Stimulated activated CD4-positive, alpha-beta T cell treated with anti-CD3 and anti-CD28 coated beads, Interleukin-15, amount 100 ng/mL, for 48 hours (primary cell): ENCODE measurements around the gene RTTN.
"Not testable (repeated sequence)": the region's sequence is repeated elsewhere in the genome, so short reads cannot be mapped to it uniquely, and the experiment has no call there.

Experiments
- DNase-seq, 2 donors: peaks; one replicate each; pipeline ENCODE4 v3.0.0-alpha.2; 2020; ENCODE audit warnings: low read depth in 2 of 2

The RTTN gene

DNA sequence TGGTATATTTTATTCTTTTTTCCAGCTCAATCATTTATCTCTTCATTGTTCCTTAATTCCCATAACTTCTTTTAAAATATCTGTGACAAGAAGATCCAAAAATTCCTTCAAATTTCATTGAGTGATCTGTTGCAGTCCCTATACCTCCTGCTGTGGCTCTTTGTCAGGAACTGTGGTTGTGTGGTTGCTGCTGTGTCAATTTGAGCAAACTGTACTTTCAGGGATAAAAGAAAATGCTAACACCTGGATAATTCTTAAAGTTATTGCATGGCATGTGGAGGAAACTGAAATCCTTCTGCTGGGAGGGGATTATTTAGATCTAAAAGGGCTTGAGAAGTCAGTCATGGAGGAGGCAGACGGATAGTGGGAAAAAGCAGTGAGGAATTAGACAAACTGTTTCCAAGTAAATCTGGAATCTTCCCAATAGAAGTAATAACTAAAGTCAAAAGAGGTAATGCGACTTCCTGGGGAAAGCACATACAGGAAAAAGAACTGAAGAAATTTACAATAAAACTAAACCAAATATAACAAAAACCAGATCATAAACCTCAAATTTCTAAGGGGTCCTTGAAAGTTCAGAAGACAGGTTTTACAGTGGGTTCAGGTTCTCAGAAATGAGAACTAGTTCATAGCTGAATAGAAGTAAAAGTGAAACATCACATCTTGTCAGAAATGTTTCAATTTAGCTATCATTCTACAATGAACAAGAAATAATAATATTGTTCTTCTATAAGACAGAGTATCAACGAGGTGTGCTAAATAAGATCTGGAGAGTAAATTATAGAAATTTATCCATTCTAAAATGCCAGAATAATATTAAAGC lies 224.3 kb downstream of the RTTN start:
- no peak for DNase-seq

DNA sequence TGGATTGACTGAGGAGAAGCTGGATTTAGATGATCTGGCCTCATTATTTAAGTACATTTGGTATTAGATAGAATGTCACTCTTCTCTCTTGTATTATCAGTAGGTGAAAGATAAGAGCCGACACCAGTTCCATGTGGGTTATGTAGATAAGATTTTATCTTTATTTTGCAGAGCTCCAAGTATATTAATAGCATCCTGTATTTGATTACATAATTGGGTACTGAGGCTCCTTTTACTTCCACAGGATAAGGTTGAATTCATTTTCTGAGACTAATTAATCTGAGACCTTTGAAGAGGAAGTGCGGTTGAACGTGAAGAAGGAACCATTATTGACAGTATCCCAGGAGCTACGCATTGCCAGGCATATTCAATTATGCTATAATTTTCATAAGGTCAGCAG lies 225.0 kb downstream of the RTTN start:
- DNase-seq, result no peak

DNA sequence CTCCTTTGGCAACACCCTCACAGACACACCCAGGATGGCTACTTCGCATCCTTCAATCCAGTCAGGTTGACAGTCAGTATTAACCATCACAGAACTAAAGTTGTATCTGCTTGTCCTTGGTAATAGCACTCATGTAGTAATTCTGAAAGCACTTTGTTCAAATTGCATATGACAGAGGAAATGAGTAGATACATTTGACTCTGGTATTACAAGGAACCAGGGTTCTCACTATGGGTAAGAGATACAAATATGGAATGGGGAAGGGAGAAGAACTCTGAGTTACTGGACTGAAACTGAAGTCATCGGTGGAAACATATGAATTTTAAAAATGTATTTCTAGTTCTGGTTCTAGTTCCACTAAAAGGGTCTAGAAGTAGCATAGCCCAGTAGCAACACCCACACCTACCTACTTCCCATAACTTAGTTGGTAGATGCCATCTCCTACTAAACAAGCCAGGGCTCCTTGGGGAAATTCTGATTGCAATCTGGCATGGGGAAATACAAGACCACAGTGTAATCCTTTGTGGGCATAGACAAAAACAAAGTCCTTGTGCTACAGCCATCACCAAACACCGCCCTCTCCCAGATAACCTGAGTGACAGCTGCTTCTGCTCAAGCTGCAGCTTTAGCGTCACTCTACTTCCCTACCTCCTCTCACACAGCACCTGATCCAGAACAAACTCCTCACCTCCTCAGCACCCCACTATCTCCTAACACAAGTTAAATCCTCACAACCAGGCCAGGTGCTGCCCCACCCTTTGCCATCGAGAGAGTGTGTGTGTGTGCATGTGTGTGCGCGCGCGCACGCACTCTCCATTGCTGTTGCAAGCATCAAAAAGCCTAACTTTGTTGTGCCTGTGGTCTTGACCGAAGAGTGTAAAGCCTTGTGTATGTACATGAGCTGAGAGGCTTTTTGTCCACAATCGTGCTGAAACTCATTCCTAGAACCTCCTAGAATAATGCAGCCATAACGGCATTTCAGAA lies 226.5 kb downstream of the RTTN start:
- no peak for DNase-seq

DNA sequence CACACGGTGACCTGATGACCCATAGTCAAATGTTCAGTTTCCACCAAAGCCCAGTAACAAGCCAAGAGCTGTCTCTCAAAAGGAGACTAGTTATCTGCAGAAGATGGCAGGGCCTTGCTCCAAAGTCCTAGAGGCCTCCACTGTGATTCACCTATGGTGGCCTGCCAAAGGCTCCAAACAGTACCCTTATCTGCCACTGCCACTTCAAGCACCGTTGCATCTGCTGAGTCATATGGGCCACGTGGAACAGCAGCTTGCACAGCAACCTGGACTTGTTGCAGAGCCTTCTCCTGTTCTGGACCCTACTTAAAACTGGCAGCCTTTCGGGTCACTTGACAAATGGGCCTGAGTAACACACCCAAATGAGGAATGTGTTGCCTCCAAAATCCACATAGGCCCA lies 230.2 kb downstream of the RTTN start:
- not testable (repeated sequence) for DNase-seq

DNA sequence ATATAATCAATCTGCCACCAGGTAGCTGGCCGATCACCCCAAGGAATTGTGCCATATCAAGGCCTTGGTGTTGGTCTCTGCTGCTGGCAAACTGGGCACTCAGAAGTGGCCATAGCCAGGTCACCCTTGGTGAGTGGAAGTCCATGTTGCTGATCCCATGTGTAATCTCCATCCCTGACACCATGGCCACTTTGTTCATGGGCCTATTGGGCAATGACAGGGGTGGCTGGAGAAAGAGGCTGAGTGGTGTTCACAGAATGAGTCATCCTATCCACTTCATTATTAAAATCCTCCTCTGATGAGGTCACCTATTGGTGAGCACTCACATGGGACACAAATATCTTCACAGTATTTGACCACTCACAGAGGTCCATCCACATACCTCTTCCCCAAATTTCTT lies 231.1 kb downstream of the RTTN start:
- DNase-seq, result no peak

- no peak for DNase-seq
Observed at GRCh38 chr18:69969491-69969890, 236.0 kb downstream of the RTTN start.

DNA sequence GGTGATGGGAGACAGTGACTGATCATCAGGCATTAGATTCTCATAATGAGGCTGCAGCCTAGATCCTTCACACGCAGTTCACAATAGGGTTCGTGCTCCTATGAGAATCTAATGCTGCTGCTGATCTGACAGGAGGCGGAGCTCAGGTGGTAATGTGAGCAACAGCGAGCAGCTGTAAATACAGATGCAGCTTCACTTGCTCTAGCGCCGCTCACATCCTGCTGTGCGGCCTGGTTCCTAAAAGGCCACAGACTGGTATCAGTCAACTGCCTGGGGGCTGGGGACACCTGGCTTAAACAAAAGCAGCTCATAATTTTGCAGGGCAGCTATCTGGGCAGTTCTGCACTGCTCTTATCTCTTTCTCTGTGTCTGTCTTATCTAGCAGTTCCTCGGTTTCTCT lies 237.4 kb downstream of the RTTN start:
- no peak for DNase-seq

GRCh38 chr18:69963196-69963595 lies 242.3 kb downstream of the RTTN start:
- DNase-seq, result no peak

DNA sequence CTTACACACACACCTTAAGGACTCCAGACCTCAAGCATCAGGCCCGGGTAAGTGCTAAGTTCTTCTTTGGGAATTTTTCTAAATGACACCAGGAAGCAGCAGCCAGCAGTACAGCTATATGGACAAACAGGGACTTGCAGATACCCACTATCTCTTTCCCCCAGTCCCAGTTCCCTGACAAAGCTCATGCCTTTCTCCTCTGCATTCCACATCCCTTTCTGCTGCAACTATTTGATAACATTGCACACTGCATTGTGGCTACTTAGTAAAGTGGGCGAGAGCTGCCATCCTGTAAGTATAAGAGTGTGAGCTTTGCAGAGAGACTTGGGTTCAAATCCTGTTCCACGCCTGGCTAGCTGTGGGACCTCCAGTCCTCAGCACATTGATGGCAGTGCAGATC lies 243.8 kb downstream of the RTTN start:
- DNase-seq, result no peak

DNA sequence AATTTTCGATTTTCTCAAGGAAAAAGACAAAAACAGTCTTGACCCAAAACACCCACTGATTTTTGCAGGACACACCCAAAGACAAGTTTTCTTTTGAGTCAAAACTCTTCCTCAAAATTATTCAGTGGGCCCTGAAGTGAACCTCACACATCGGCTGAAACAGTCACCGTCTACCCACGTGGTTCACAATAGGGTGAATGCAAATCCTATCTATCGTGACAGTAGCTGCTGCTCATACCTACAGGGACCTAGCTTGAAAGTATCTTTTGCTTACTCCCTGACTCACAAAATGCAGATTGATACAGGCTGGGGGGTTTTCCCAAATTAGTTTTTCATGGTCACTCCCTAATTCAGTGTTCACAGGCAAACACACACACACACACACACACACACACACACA lies 247.1 kb downstream of the RTTN start:
- DNase-seq, result no peak

- no peak for DNase-seq
Observed at GRCh38 chr18:69957747-69958146, 247.7 kb downstream of the RTTN start.

GRCh38 chr18:69956665-69957620 lies 248.5 kb downstream of the RTTN start:
- no peak for DNase-seq

GRCh38 chr18:69956057-69956456 lies 249.4 kb downstream of the RTTN start:
- DNase-seq, result no peak

DNA sequence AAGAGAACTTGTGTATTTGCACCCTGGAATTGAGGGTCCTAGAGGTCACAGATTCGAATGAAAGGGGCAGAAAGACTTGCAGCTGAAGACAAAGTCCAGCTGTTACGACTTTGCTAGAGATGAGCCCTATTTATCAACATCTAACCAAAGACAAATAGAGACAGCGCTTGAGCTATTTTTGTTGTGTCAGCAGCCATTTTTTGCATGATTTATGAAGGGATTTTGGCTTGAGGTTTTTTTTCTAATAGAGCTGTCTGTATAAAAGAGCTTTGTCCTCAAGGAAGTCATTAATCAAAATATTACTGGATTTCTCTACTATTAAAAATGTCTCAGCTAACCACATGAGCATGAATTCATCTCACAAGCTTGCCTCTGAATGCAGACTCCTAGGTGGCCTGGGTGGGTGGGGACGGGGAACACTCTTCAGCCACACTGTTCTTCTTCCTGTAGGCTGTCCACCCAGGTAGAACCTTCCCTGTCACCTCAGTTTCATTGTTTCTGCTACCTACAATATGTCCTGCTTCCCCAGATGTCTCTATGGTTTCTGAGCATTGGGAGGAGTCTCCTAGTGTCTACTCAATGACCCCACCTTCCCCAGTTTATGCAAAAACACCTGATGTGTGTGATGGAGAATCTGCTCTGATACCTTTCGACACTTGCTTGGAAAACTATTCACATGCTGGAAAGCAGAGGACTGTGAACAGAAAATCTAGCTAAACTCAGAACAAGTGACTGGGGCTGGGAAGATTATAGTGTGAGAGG lies 250.6 kb downstream of the RTTN start:
- DNase-seq, result no peak

GRCh38 chr18:69953191-69953590 lies 252.3 kb downstream of the RTTN start:
- no peak for DNase-seq
